GM06990 (cell line): Measurements from ENCODE around the gene BICC1.

Source experiments
- DNase-seq: peaks from one replicate; pipeline ENCODE4 v3.0.0-alpha.2; 2011; ENCODE audit not compliant: insufficient read length; ENCODE audit errors: extremely low read depth
- H3K27me3 ChIP-seq: replicated peaks from 2 replicates; pipeline ENCODE4 v1.6.0; 2011; ENCODE audit warnings: low read length; ENCODE audit not compliant: control insufficient read depth, insufficient read depth
- H3K36me3 ChIP-seq: 2 replicates; pipeline ENCODE4 v1.5.1; 2011; ENCODE audit warnings: low read length; ENCODE audit not compliant: control insufficient read depth, insufficient read depth
- H3K4me3 ChIP-seq: replicated peaks from 2 replicates; pipeline ENCODE4 v1.5.1; 2011; ENCODE audit warnings: low read depth, mild to moderate bottlenecking, control low read depth, low read length
- CTCF ChIP-seq: IDR thresholded peaks from 2 replicates; pipeline ENCODE4 v1.5.1; 2011; ENCODE audit warnings: low read length, control low read depth, mild to moderate bottlenecking, inconsistent platforms; ENCODE audit not compliant: insufficient read depth, poor library complexity, severe bottlenecking

BICC1 gene

GRCh38 chr10:58586282-58587245 lies 73.9 kb downstream of the BICC1 start:
- no peak overlapping the region for H3K4me3 ChIP-seq
- no peak for TF ChIP-seq CTCF
- no peak for DNase-seq
- no peaks in the 10 kb centered on the region for H3K27me3 ChIP-seq
- H3K36me3 ChIP-seq = no peaks in the 10 kb centered on the region

GRCh38 chr10:58587676-58588075 lies 75.0 kb downstream of the BICC1 start:
- Histone ChIP-seq H3K4me3 (no peak overlapping the region), H3K36me3 (no peaks in the 10 kb centered on the region), H3K27me3 (no peaks in the 10 kb centered on the region)
- no peak for TF ChIP-seq CTCF
- DNase-seq = no peak

DNA sequence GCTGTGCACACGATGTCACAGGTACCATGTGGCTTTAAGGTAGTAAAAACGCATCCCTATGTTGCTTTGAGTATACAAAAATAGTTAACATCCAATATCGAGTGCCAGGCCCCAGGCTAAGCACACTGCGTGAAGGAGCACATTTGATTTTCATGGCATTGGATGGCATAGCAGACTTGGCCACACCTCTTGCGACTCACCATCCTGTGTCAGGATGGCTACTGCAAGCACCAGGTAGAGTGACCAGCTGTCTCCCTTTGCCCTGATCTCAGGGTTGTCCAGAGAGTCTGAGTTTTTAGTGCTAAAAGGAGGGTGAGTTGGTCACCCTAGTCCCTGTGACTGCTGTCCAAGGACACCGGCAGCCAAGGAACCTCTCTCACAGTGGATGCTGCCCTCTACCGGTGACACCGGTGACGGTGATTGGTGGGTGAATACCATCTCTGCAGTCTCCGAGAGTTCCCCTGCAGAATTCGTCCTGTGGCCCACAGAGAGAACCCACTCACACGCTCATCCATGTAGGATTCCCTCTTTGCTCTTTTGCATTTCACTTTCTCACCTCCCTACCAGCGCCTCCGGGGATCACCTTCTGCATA lies 76.1 kb downstream of the BICC1 start:
- Histone ChIP-seq H3K36me3 (no peaks in the 10 kb centered on the region), H3K4me3 (no peak overlapping the region), H3K27me3 (no peaks in the 10 kb centered on the region)
- no peak for TF ChIP-seq CTCF
- no peak for DNase-seq

GRCh38 chr10:58590152-58590840 lies 77.6 kb downstream of the BICC1 start:
- no peak for TF ChIP-seq CTCF
- Histone ChIP-seq H3K36me3 (no peaks in the 10 kb centered on the region), H3K4me3 (no peak overlapping the region), H3K27me3 (no peaks in the 10 kb centered on the region)
- no peak for DNase-seq

- DNase-seq = no peak
- no peaks in the 10 kb centered on the region for H3K36me3 ChIP-seq
- no peak overlapping the region for H3K4me3 ChIP-seq
- no peaks in the 10 kb centered on the region for H3K27me3 ChIP-seq
- TF ChIP-seq CTCF = no peak
Observed at GRCh38 chr10:58590924-58591323, 78.3 kb downstream of the BICC1 start.
